Activated naive CD8-positive, alpha-beta T cell treated with anti-CD3 and anti-CD28 coated beads, Interleukin-2, amount 50 U/mL, for 16 hours (primary cell): ENCODE results near the gene LATS1.
A peak's percentile ranks its signal among the peaks of the same experiment; 100 is the strongest.

Experiments
- DNase-seq: peaks from one replicate; pipeline ENCODE4 v3.0.0-alpha.2; 2020; ENCODE audit warnings: low read depth, low spot score

Gene LATS1

DNA sequence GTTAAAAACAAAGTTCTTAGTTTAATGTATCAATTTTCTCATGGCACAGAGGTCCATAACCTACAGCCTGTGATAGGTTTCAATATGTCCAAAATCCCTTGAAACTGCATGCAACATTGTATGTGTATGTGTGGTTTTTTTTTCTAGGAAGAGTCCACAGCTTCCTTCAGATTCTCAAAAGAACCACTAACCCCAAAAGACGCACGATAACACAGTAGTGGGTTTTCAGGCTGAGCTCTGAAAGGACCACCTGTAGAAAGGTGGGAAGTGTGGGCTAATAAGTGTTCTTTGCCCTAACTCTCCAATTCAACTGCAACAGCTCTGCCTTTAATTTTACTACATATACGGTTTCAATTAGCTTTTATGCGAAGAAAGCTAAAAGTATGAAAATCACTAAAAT, 57.9 kb downstream of the LATS1 start:
- DNase-seq: no peak

DNA sequence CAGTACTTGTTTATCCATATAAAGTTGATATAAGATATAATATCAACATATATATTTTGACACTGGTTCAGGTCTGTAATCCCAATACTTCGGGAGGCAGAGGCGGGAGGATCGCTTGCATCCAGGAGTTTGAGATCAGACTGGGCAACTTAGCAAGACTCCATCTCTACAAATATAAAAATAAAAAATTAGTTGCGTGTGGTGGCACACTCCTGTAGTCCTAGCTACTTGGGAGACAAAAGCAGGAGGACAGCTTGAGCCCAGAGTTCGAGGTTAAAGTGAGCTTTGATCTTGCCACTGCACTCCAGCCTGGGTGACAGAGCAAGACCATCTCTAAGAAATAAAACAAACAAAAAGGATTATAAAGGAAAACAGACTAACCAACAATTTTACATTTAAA, 60.5 kb downstream of the LATS1 start:
- DNase-seq: no peak

DNA sequence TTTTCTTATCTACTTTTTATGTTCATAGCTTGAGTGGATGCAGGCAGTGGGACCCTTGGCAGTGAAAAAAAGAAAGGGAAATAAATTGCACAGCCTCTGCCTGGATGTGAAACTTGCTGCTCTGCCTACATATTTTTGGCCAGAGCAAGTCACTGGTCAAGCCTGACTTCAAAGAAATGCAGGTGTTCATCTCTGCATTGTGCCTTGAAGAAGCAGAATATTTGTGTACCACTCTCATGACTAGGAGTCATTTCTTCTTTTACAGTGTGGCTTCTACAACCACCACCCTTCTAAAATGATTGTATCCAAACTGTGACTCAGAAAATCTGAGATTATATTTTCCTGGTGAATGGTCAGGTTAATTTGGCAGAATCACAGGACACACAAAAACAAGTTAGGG, 66.8 kb downstream of the LATS1 start:
- no peak for DNase-seq

DNA sequence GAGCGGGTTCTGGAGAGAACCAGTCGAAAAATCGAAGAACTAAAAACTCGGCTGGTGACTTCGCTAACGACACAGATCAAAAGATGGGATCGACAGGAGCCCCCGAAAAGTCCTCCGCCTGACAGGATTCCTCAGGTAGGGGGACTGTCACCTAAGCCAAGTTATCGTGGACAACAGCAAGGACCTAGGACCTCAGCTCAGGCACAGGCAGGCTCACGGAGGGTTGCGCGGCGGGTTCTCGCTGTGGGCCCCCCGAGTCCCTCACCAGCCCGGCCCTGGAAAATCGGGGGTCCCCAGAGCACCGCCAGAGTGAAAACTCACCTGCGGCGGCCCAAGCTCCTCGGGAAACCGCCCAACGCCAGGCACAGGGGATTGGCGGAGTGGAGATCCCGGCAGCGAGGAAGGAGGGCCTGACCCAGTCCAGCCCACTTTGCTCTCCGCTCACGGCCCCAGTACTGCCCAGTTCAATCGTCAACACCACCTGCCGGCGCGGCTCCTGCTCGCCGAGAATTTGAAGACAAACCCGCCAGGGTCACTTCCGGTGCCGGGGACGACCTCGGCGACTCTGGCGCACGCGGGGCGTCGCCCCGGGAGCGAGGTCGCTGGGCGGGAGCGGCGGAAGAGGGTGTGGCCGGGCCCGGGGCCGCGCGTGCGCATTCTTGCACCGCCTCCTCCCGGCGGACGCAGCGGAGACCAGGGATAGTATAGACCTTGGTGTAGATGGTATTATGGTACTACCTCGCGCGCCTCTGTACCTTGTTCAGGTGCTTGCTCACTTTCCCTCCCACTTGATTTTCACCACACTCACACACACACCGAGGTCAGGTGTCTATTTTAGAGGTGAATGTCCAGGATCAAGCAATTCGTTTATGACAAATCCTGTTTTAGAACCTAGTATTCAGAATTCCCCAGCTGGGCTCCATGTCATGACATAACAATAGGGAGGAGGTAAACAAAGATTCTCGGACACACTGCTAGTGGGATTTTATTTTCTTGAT, 69.5 kb downstream of the LATS1 start, which contains the start of gene KATNA1:
TSS of gene KATNA1 (minus strand) at position 567 of the 998 bp plus-strand sequence. CDS start 10,167 bp downstream, outside the sequence.
- DNase-seq: peak; percentile 65

DNA sequence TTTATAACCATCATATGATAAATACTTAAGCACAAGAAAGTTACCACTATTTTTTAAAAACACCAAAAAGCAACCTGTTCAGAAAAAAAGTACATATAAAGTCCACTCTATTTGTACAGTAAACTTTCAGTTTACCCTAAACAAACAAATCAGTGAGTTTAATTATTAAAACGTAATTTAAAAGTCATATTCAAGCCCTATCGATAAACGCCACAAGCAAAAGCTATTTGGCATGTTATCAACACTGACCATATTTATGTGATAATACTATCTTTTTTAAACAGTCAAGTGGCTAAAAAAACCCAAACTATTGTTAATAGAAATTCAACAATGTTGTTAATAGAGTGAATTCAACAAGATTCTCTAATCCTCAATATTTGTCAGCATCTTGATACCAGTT, 71.3 kb downstream of the LATS1 start:
- no peak for DNase-seq

DNA sequence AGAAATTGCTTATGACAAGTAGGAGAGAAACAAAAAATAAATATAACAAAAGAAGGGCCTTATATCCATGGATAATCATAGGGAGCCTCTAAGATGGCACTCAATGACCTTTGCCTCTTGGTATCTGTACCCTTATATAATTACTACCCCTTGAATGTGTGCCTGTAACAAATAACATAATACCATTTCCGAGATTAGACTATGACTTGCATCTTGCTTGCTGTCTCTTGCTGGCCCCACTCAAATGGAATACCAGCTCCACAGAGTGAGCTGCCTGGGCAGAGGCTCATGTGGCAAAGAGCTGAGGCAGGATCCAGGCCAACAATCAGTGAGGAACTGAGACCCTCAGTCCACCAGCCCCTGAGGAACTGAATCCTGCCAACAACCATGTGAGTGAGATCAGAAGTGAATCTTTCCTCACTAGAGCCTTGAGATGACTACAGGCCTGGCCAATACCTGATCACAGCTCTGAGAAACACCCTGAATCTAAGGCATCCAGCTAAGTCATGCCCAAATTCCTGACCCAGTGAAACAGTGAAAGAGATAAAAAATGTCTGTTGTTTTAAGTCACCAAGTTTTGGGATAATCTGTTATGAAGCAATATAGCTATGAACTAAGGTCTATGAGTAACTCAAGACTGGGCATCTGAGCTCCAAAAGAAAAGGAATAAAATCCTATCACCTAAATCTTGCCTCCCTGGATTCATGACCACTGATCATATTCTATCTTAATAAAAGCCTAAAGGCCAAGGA, 74.9 kb downstream of the LATS1 start:
- DNase-seq: no peak

DNA sequence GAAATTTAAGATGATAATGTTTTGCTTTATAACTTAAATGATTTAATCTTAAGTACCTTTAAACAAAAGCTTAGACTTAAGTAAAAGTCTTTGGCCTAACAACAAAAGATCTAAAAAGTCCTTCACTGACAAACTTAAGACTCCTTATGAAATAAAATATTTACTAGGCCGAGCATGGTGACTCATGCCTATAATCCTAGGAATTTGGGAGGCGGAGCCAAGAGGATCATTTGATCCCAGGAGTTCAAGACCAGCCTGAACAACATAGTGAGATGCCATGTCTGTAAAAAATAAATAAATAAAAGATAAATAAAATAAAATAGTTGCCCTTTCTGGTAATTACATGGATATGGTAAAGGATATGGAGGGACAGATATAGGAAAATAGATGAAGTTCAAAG, 81.8 kb downstream of the LATS1 start:
- DNase-seq: no peak

DNA sequence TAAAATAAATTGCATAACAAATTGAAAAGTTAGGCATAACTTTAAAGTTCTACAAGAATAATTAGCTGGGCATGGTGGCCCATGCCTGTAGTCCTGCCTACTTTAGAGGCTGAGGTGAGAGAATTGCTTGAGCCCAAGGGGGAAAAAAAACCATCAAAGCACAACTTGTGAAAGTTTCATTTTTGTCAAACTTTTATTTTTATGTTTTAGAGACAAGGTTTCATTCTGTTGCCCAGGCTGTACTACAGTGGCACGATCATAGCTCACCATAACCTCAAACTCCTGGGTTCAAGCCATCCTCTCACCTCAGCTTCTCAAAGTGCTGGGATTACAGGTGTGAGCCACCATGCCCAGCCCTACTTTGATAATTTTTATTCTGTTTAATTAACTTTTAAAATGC, 83.6 kb downstream of the LATS1 start:
- DNase-seq: no peak

DNA sequence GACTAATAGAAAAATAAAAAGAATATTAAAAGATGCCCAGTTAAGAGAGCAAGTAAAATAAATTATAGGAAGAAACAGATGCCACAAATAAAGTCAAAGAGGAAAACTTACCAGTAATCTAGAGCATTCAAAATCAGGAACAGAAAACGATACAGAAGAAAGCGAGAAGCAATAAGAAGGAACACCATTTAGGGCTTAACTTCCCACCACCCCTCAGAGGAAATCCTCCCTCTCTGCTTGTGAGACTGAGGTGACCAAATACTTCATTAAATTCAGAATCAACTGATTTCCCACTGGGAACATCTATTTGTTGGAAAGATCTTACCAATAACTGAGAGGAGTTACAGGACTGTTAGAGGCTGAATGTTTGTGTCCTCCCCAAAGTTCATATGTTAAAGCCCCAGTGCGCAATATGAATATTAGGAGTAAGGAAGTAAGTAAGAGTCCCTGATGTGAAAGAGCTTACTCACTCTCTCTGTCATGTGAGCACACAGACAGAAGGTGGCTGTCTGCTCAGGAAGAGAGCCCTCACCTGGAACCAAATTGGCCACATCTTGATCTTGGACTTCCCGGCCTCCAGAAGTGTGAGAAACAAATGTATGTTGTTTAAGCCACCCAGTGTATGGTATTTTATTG, 88.9 kb downstream of the LATS1 start:
- no peak for DNase-seq

DNA sequence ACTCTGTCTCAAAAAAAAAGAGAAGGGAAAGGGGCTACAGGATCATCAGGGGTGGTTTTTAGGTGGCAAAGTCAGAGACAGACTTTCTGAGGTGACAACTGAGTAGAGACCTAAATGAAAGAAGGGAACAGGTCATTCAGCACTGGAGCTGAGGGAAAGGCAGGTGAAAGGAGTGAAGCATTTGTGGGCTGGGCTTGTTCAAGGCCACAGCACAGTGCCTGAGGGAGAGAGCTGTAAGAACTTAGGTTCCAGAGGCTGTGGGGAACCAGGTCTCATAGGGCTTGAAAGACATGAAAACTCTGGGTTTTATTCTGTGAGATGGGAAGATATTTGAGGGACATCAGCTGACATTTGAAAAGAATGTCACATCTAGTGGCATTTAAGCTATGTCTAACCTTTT, 90.2 kb downstream of the LATS1 start:
- no peak for DNase-seq

DNA sequence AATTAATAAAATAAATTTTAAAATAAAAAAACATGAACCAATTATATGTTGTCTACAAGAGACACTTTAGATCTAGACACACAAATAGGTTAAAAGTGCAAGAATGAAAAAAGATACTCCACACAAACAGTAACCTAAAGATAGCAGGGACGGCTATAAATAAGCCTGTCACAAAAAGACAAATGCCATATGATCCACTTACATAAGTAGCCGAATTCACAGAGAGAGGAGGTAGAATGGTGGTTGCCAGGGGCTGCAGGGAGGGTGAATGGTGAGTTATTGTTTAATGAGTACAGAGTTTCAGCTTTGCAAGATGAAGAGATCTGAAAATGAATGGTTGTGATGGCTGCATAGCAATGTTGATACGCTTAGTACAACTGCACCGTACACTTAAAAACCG, 102.1 kb downstream of the LATS1 start:
- no peak for DNase-seq

DNA sequence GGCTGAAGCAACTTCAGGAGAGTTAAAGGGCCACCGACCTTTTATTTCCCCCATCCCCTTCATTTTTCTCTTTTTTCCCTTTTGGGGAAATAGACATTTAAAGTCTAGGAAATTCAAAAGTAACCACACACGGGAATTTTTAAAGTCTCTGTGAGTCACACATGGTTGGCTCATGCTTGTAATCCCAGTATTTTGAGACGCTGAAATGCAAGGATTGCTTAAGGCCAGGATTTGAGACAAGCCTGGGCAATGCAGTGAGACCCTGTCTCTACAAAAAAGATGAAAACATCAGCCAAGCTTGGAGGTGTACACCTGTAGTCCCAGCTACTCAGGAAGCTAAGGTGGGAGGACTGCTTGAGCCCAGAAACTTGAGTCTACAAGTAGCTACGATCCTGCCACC, 103.6 kb downstream of the LATS1 start:
- DNase-seq: no peak

DNA sequence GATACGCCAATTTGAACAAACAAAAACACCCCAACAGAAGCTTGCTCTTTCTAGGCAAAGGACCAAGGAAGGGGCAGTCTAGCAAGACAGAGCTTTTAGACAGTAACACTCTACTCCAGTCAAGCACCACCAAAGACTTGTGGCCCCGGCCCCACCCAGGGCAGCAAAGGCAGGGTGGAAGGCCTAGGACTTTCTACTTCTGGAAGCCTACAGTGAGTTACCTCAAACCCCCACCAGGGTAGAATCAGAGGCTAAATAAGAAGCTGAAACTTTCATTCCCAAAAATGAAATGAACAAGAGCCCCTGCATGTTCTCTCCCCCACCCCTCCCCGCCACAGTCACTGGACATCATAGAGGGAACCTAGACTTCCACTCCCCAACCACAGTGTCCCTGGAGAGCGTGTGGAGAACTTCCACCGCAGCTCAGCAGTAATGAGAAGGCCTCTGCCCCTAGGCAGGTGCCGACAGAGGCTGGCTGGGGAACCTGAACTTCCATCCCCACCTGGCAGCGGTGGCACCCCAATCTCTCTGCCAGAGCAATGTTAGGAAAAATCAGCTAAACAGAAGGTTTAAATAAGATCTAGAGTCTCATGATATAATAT, 109.4 kb downstream of the LATS1 start:
- DNase-seq: no peak
